ENCODE results near the gene NHSL1.

DNA sequence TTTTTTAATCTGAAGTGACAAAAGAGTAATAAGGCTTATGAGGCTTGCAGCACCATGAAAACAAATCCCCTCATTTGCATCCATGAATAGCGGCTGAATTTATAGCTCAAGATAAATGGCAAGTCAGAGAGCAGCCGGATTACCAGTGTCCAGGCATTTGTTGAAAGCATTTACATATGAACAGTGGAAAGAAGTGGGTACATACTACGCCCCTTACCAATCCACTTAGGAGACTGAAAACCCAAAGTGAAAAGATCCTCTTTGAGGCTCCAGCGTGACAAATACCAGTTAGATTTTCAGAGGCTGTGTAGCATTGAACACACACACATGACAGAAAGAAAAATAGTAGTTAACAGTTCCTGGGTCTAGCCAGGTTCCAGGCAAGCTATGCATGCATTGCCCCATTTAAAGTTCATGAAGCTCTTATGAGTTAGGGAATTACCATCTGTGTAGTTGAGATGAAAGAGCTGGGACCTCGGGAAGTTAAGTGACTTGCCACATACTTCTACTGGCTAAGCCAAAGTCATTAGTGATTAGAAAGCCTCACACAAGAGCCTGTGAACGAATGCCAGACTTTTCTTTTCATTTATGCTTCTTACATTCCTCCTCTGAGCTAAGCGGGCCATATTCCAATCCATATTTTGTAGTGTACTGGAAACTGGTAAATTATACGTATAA, 28.3 kb upstream of the NHSL1 start:
- TF ChIP-seq, protein P1, sequence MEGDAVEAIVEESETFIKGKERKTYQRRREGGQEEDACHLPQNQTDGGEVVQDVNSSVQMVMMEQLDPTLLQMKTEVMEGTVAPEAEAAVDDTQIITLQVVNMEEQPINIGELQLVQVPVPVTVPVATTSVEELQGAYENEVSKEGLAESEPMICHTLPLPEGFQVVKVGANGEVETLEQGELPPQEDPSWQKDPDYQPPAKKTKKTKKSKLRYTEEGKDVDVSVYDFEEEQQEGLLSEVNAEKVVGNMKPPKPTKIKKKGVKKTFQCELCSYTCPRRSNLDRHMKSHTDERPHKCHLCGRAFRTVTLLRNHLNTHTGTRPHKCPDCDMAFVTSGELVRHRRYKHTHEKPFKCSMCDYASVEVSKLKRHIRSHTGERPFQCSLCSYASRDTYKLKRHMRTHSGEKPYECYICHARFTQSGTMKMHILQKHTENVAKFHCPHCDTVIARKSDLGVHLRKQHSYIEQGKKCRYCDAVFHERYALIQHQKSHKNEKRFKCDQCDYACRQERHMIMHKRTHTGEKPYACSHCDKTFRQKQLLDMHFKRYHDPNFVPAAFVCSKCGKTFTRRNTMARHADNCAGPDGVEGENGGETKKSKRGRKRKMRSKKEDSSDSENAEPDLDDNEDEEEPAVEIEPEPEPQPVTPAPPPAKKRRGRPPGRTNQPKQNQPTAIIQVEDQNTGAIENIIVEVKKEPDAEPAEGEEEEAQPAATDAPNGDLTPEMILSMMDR (conservative IDR thresholded peaks at IDR 0.05; ENCODE audit: low read length), result no peak
- TF ChIP-seq EZH2phosphoT487 (IDR thresholded peaks at IDR 0.05; ENCODE audit: borderline replicate concordance, low read depth, low read length), result no peak
